H1 (cell line): ENCODE results near the gene DAP. TPM values are rescaled to one million over a fixed set of nuclear protein-coding genes. Genes with fewer than 3 reads are reported as not detected.

Source experiments
- CHD7 ChIP-seq: fragments of 300-600 bp; sonication (generic); IDR thresholded peaks from 2 replicates; pipeline ENCODE4 v1.7.1; 2012; ENCODE audit warnings: low read length, moderate library complexity, mild to moderate bottlenecking, inconsistent platforms; ENCODE audit not compliant: insufficient replicate concordance
- CTBP2 ChIP-seq: IDR thresholded peaks from 2 replicates; pipeline ENCODE4 v1.7.0; 2011; ENCODE audit warnings: borderline replicate concordance, mild to moderate bottlenecking, moderate library complexity, mixed read lengths, low read length; ENCODE audit not compliant: insufficient read depth, insufficient read length
- EGR1 ChIP-seq: IDR thresholded peaks from 2 replicates; pipeline ENCODE4 v1.6.1; 2011; ENCODE audit warnings: low read depth, low read length, borderline replicate concordance
- HDAC2 ChIP-seq, 2 experiments: fragments of 300-600 bp in 1 of 2; sonication (generic) in 1 of 2; IDR thresholded peaks; 2 replicates each; pipeline ENCODE4 v1.6.1; 2011 to 2012; ENCODE audit warnings: low read depth in 2 of 2, low read length in 2 of 2, mild to moderate bottlenecking in 2 of 2, moderate library complexity in 2 of 2, borderline replicate concordance in 1 of 2, inconsistent platforms in 1 of 2
- NANOG ChIP-seq: IDR thresholded peaks from 2 replicates; pipeline ENCODE4 v1.6.1; 2011; ENCODE audit warnings: low read length, low read depth, mild to moderate bottlenecking, inconsistent platforms; ENCODE audit not compliant: insufficient read depth, poor library complexity, severe bottlenecking
- RXRA ChIP-seq: IDR thresholded peaks from 2 replicates; pipeline ENCODE4 v1.6.1; 2011; ENCODE audit warnings: low read depth, mild to moderate bottlenecking, low read length, moderate library complexity; ENCODE audit not compliant: insufficient read depth
- polyA plus RNA-seq, 7 experiments: library from polyadenylated mRNA; depleted of rRNA in 3 of 7; stranded (reverse) in 5 of 7; unstranded in 2 of 7; fragments of >200 nt in 5 of 7; fragments of 200-250 nt in 2 of 7; gene quantifications; 1 replicate in 5 of 7; 2 replicates in 1 of 7; 4 replicates in 1 of 7; pipeline versions ENCODE4 v1.2.1 to v1.2.3, GENCODE V29; 2011 to 2013; ENCODE audit warnings: missing spikeins in 2 of 7, mixed read lengths in 2 of 7
- total RNA-seq: library from RNA; stranded (reverse); fragmentation: NEBNext Ultra II Directional; extraction: Animal tissue kit (Norgen Biotek cat#: 25700); gene quantifications from 2 replicates; pipeline ENCODE4 v1.2.1, GENCODE V29; 2021

Gene DAP
- total and polyA plus RNA-seq, 2 of the 8 experiments (the other 6 are each of a cell fraction or from before 2014, with no cell fraction given): 26.2 to 44.4 TPM

GRCh38 chr5:10707198-10708142 is 53.6 kb downstream of the DAP start (continued):
- TF ChIP-seq CHD7: no peak
- no peak for TF ChIP-seq NANOG
- no peak for TF ChIP-seq RXRA
- TF ChIP-seq HDAC2 (IDR thresholded peaks at IDR 0.05; ENCODE audit: borderline replicate concordance in 1 of 2, low read depth in 2 of 2, low read length in 2 of 2): no peak
- TF ChIP-seq CTBP2: no peak
- TF ChIP-seq EGR1: no peak
